Left colon (tissue), 2 donors: Measurements from ENCODE around the gene DHX40. TPM values are rescaled to one million over a fixed set of nuclear protein-coding genes. Genes with fewer than 3 reads are reported as not detected.

Source experiments
- ATAC-seq: fragments of 200-7000 bp; cut with Tn5 transposase; one replicate; pipeline ENCODE4 v1.9.1; 2020; ENCODE audit warnings: mild to moderate bottlenecking, moderate library complexity
- DNase-seq, 2 donors: peaks; one replicate each; pipeline ENCODE4 v3.0.0-alpha.2; 2020
- intact Hi-C, 2 donors: fragments of 100-400 bp; cut with DNase I in 1 of 2; cut with micrococcal nuclease in 1 of 2; formaldehyde crosslinking; loops; one replicate each; pipeline versions ENCODE4 v1.11.2 to v1.14.0; 2022; cut with DNase I, micrococcal nuclease
- total RNA-seq, 2 donors: library from RNA; stranded (reverse); fragmentation: NEBNext Ultra II Directional; extraction: Animal tissue kit (Norgen Biotek cat#: 25700); gene quantifications; one replicate each; pipeline ENCODE4 v1.2.1, GENCODE V29; 2021
- donor health status: DM: no; HTN: no; CAD: no.
- donor health status: DM: yes; HTN: yes; CAD: no.

The DHX40 gene
- total RNA-seq, 2 donors from 2014 or later, result 14.1 to 19.6 TPM

DNA sequence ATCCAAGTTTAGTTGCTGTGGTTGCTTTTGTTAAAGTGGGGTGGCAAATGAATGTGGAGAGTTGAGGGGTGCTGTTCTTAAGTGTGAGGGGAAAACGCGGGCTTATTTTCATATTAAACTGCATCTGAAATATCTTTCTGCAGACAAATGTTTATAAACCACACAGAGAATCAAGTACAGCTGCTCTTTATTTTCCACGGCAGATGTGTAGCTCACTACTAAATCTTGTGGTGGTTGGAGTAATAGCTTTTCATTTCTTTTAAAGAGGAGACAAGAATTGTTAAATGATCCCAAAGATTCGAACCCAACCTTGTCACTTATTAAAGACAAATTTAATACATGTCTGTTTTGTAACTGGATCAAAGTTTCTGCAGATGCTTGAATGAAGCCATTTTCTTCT lies 56.4 kb downstream of the DHX40 start:
- ATAC-seq (no peak), DNase-seq (no peak)
- intact Hi-C loops, result no loop called here

DNA sequence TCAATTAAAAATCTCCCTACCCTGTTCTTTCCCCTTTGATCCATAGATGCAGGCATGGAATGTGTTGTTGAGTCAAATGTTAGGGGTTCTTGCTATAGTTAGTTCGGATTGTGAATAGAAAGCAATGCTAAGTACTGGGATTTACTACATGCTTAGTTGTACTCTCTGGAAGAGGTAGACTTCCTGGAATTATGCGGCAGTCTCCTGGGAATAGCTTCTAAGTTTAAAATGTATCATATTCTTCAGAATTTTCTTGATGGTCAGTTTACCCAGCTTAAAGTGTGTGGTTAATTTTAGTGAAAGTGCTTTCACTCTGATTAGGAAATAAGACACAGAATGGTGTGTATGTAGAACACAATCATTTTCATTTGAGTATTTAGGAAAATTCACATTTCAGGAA lies 57.7 kb downstream of the DHX40 start:
- ATAC-seq (no peak), DNase-seq (no peak)
- intact Hi-C loops, result no loop called here

DNA sequence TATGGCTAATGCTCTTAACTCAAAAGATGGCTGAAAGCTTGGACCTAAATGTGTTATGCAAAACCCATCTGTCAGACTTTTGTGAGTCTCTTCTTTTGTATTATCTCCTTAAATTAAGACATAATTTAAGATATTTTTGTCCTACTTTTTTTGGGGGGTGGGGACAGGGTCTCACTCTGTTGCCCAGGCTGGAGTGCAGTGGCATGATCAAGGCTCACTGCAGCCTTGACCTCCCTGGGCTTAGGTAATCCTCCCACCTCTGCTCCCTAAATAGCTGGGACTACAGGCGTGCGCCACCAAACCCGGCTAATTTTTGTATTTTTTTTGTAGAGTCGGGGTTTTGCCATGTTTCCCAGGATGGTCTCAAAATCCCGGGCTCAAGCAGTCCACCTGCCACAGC lies 61.3 kb downstream of the DHX40 start:
- intact Hi-C loops, result no loop called here
- DNase-seq, result no peak
- no peak for ATAC-seq

DNA sequence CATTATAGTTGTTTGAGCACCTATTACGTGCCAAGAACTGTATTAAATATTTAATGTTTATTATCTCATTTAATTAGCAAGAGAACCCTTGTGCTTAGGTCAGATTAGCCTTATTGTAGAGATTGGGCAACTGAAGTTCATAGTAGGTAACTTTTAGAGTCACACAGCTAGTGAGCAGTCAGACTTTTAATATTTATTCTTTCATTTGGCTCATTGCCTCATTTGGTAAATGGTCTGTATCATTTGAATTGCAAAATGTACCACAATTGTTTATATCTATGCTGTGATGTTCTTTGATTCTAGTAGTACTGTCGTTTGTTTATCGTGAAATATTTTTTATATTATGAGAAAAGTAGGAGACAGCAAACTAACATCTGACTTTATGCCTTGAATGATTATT lies 61.9 kb downstream of the DHX40 start:
- no peak for DNase-seq
- no peak for ATAC-seq
- intact Hi-C loops, result no loop called here

DNA sequence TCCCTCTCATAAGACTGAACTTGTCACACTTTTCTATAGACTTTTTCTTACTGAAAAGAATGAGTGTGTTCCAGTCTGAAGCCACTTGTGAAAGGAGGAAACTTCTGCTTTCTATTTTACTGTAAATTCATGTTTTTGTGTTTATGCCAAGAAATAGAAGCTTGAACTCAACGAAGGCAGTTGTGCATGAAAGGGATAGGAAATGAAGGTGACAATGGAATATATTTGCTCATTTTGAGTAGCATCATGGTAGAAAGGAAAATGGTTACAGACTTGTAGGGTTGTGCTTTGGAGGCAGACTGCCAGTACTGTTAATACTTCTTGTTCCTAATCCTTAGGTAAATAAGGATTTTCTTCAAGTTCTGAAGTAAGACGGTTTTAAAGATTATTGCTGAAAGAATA lies 62.4 kb downstream of the DHX40 start:
- ATAC-seq (no peak), DNase-seq (no peak)
- intact Hi-C loops, result no loop called here

DNA sequence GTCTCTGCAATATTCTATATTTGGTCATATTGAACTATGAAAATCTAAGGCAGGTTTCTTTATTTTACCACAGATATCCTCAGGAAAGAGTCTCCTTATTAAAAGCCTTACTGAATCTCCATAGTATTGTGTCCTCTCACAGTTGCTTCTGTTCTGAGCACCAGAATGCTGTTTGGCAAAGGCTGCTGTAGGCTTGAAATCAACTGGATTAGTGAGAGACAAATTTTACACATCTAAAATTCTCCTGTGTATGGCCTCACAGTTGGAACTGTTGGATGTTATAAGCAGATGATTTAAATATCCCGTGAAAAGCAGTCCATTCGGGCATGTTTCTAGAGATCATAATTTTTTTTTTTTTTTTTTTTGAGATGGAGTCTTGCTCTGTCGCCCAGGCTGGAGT lies 63.8 kb downstream of the DHX40 start:
- ATAC-seq (no peak), DNase-seq (no peak)
- intact Hi-C loops, result no loop called here

DNA sequence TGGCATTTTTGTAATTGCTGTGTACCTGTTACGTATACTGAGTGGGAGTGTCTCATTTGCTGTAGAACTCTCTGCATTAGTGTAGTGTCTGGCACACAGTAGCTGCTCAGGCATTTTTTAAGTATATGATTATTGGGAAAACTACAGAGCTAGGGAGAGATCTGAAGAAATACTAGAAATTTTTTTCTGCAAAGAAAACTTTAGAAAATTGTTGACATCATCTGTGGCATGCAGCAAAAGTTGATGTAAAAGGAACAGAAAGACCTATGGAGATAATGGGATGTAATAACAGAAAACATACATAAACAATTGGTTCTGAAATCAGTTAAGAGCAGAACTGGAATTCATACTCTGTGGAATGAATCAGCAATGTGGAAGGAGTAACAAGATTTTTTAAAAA lies 65.9 kb downstream of the DHX40 start:
- intact Hi-C loops, result no loop called here
- DNase-seq (no peak), ATAC-seq (no peak)

DNA sequence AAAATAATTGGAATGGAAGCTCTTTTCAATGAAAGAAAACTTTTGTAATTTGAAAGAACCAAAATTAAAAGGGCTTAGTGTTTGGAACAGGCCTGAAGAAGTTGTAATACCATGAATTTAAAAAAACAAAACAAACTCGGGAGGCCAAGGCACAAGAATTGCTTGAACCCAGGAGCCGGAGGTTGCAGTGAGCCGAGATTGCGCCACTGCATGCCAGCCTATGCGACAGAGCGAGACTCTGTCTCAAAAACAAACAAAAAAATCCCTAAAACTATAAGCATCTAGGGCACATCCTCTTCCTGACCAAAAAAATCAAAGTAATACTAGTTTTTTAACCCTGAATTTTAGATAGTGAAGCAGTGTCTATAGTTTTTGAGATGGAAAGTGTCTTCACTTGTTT lies 67.0 kb downstream of the DHX40 start:
- intact Hi-C loops, result no loop called here
- no peak for DNase-seq
- ATAC-seq, result no peak

DNA sequence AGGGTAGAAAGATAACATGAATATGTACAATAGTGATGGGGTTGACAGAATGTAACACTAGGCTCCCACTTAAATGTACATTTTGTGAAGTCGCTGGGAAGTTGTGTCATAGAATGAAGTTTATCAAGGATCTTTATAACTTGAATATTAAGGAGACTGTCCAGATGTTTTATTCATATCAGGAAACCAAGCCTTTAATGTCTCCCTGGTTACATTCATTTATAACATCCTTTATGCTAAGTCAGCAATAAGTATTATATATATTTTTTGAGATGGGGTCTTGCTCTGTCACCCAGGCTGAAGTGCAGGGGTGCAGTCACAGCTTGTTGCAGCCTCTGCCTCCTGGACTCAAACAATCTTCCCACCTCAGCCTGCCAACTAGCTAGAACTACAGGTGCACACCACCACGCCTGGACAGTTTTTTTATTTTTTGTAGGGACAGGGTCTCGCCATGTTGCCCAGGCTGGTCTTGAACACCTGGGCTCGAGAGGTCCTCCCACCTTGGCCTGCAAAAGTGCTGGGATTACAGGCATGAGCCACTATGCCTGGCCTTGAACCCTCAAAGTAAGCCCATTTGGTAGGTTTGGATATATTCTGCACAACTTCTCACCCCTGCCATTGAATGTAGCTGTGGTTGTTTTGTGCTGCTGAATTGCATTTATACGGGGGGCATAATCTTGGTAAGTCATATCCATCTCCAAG lies 68.4 kb downstream of the DHX40 start:
- intact Hi-C loops, result no loop called here
- DNase-seq (no peak), ATAC-seq (no peak)

DNA sequence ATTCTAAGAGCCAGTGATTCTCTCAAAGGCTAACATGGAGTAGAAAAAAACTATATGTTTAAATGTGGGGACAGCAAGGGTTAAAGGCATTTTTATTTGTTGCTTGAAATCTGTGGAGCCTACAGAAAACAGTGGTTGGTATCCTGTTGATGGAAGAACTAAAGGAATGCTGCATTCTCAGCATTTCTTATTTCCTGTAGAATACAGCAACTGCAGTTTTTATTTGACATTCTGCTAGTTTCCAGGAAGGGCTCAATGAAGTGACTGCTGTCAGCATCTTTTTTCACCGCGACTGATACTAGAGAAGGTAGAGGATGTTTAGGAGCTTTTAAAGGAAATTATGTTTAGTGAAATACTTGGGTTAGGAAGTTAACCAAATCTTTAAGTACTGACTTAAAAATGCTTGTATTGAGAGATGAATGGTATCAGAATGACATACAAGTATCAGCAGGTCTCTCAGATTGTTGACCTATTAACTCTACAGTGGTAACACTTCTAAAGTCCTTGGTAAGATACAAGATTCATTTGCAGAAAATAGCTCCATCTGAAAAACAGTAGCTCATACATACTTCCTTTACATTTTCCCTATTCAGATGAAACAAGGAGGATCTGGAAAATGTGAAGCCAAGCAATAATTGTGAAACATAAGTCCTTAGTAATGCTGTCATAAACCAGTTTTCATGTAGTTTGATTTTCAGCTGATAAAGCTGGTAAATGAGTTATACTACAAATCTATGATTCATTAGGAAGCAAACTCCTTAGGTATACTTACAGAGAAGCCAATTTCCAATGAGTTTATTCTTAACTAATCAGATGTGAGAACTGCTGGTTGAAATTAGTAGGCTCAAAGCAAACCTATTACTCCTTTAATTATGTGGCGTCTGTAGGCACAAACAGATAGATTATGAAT lies 69.5 kb downstream of the DHX40 start:
- intact Hi-C loops, result no loop called here
- DNase-seq, result no peak
- ATAC-seq, result no peak

DNA sequence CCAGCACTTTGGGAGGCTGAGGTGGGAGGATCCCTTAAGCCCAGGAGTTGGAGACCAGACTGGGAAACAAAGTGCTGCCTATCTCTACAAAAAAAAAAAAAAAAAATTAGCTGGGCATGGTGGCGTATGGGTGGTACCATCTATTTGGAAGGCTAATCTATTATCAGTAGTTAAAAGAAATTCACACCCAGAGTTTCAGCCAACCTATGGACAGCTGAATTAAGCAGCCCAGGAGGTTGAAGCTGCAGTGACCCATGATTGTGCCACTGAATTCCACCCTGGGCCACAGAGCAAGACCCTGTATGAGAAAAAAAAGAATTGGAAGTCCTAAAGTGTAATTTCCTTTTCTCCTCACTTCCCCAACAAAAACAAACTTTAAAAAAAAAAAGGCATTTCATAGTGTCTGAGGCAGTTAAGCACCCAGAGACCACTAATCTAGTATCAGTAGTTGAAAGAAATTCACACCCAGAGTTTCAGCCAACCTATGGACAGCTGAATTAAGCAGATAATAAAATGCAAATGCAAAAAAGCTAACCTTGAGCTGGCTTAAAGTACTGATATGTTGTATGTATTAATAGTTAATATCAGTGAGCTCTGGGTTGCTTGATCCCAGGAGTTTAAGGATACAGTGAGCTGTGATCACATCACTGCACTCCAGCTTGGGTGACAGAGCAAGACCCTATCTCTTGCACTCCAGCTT lies 72.4 kb downstream of the DHX40 start:
- ATAC-seq (no peak), DNase-seq (no peak)
- intact Hi-C loops, result no loop called here

DNA sequence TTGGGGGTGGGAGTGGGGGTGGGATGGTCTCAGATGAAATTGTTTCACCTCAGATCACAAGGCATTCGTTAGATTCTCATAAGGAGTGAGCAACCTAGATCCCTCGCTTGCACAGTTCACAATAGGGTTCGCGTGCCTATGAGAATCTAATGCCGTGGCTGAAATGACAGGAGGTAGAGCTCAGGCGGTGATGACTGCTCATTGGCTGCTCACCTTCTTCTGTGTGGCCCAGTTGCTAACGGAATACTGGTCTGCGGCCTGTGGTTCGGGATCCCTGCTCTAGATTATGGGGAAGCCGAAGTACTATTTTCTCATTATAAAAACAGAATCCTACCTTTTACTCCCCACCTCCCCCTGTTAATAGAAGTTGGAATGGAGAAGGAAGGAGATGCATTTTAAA lies 73.1 kb downstream of the DHX40 start:
- ATAC-seq, result no peak
- DNase-seq, result no peak
- intact Hi-C loops, result no loop called here

DNA sequence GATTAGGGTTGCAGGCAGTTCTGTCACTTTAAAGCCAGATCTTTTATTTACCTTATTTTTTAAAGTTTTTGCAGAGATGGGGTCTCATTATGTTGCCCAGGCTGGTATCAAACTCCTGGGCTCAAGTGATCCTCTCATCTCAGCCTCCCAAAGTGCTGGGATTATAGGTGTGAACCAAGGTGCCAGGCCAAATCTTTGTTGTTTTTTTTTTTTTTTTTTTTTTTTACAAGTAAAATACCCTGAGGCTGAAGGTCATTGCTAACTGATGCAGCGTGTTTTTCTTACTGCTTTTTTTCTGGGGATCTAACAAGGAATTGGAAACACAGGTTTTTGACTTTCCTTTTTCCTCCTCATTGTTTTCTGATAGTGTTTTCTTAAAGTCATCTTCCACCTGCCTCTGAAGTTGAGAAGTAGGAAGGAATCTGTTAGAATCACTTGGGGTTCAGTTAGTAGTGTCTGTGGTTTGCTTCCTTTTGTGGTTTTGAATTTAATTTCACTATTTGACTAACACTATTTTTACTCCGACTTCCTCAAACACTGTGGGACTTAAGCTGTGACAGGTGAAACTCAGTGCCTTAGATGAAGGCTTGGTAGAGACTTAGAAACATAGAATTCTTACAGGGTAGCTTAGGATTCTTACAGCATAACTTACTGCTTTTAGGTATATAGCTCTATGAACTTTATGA lies 76.5 kb downstream of the DHX40 start:
- DNase-seq (no peak), ATAC-seq (peak; percentile 57)
- intact Hi-C loops, result no loop called here

DNA sequence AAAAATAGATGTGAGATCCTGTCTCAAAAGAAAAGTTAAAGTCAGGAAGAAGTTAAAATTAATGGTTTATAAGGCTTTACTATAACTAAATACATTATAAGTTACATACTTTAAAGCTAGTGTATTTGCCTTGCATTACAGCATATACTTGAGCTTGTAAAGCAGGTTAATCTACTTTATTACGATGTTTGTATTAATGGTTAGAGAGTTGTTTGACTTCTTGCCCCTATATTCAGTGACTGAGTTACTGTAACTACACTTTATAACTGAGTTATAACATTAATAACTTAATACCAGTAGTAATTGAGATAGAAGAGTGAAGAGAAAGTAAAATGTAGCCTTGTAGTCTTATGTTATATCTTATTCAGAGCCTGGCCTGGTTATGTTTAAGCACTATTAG lies 77.2 kb downstream of the DHX40 start:
- DNase-seq (no peak), ATAC-seq (peak; percentile 32)
- intact Hi-C loops, result no loop called here

DNA sequence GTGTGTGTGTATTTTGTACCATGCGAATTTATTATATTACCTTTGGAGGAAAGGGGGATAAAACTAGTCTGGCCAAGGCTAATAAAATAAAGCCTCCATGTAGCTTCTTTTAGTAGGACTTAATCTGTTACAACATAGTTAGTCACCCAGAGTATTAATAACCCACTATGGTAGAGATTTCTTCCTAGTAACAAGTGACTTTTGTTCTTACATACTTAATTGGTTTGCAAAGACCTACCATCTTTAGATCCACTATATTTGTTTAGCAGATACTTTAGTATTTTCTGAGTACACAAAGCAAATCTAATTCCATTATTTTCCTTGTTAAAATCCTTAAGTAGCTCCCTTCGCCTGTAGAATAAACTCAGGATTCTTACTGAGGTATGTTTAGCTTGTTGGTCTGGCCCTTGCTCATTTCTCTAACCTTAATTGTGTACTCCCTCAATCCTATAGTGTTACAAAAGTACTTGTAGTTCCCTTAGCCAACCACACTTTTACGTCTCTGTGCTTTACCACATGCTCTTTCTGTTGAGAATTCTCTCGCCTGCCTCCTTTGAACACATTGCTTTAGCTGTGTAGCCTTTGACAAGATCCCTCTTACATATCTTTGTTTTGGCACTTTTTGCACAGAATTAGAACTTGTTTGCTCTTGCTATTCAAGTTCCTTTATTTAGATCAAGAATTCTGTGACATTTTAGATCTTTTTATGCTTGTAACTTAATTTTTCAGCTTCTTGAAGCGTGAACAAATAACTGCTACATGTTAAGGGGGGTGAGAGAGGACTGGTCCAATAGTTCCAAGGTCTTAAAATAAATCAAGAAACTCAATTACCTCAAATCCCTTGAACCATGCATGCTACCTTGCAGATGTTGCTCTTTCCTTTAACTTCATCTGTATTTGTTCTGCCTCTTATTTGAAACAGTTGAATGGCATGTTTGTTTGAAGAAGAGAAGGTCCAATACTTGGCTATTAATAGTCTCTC lies 78.0 kb downstream of the DHX40 start:
- intact Hi-C loops, result no loop called here
- ATAC-seq (peak; percentile 25), DNase-seq (no peak)

DNA sequence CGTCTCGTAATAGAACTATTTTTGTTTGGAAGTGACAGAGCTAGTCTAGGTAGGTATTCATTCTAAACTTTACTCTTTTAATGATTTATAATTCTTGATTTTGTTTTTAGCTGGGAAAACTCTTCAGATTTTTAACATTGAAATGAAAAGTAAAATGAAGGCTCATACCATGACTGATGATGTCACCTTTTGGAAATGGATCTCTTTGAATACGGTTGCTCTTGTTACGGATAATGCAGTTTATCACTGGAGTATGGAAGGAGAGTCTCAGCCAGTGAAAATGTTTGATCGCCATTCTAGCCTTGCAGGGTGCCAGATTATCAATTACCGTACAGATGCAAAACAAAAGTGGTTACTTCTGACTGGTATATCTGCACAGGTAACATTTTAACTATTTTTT lies 81.9 kb downstream of the DHX40 start:
- ATAC-seq (no peak), DNase-seq (no peak)
- intact Hi-C loops, result no loop called here

DNA sequence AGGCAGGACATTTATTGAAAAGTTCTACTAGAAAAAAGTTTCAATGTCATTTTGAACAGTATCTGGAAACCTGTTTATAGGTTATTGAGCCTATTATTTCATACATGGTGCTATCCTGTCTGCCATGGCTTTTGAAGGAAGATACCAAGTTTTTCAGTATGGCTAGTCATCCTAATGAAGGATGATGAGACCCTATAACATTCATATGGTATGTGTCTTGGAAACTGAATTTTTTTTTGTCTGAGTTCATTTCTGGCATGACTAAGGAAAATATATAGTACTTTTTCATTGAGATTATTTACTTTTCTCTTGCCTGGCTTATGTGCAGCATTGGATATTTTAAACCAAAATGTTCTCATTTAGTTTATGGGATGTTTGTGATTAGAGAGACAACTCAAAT lies 84.5 kb downstream of the DHX40 start:
- ATAC-seq (no peak), DNase-seq (no peak)
- intact Hi-C loops, result no loop called here

DNA sequence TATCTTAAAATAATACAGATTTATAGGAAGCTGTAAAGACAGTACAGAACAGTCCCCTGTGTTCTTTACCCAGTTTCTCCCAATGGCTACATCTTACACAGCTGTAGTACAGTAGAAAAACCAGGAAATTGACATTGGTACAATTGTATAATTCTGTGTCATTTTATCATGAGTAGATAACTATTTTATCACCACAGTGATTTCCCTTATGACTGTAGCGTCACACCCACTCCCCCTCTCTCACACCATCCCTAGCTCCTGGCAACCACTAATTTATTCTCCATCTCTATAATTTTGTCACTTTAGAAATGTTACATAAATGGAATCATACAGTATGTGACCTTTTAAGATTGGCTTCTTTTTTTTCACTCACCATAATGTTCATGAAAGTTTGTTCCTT lies 85.2 kb downstream of the DHX40 start:
- intact Hi-C loops, result no loop called here
- ATAC-seq (no peak), DNase-seq (no peak)
